GM12891 (cell line): ENCODE measurements around the gene KLRF1.

Experiments
- PAX5 ChIP-seq: IDR thresholded peaks from 2 replicates; pipeline ENCODE4 v1.6.1; 2011; ENCODE audit warnings: low read length, moderate library complexity, mild to moderate bottlenecking; ENCODE audit not compliant: insufficient read depth, severe bottlenecking
- POLR2A ChIP-seq: IDR thresholded peaks from 2 replicates; pipeline ENCODE4 v1.6.1; 2011; ENCODE audit warnings: low read depth, low read length, control low read depth
- POLR2AphosphoS5 ChIP-seq: IDR thresholded peaks from 2 replicates; pipeline ENCODE4 v1.6.1; 2011; ENCODE audit warnings: low read depth, low read length, control low read depth
- POU2F2 ChIP-seq: IDR thresholded peaks from 2 replicates; pipeline ENCODE4 v1.6.1; 2011; ENCODE audit warnings: low read depth, mild to moderate bottlenecking, control low read depth, low read length, moderate library complexity
- SPI1 ChIP-seq: IDR thresholded peaks from 2 replicates; pipeline ENCODE4 v1.6.1; 2011; ENCODE audit warnings: low read depth, low read length, control low read depth

- TF ChIP-seq PAX5: no peak
- TF ChIP-seq POLR2A: no peak
- no peak for TF ChIP-seq SPI1
- no peak for TF ChIP-seq POLR2AphosphoS5
- TF ChIP-seq POU2F2: no peak
Measured at GRCh38 chr12:9793779-9794395, 33.4 kb upstream of the KLRF1 start.
